ENCODE measurements around the gene MAGI1. TPM values are rescaled to one million over a fixed set of nuclear protein-coding genes. Genes with fewer than 3 reads are reported as not detected.

Gene MAGI1
- total RNA-seq, 1 donor from 2014 or later = not detected

DNA sequence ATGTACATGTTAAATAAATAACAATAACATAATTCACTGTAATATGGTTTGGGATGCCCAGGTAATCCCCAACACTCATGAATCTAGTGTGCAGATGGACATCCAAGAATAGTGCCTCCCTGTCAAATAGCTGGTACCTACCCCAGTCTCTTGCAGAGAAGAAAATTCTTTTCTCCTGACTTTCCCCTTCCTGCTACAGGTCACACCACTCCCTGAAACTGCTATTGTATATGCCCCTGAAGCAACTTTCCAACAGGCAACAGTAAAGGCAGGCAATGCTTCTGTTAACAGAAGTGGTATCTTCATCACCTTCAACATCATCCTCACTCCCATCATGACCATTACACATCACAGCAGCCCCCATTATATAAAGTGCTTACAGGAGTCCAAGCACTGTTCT, 431.6 kb downstream of the MAGI1 start:
- H3K4me3 Mint-ChIP-seq = no peak overlapping the region
- no peaks in the 10 kb centered on the region for H3K4me1 Mint-ChIP-seq
- H3K27me3 Mint-ChIP-seq = no peaks in the 10 kb centered on the region
- TF ChIP-seq, protein P1, sequence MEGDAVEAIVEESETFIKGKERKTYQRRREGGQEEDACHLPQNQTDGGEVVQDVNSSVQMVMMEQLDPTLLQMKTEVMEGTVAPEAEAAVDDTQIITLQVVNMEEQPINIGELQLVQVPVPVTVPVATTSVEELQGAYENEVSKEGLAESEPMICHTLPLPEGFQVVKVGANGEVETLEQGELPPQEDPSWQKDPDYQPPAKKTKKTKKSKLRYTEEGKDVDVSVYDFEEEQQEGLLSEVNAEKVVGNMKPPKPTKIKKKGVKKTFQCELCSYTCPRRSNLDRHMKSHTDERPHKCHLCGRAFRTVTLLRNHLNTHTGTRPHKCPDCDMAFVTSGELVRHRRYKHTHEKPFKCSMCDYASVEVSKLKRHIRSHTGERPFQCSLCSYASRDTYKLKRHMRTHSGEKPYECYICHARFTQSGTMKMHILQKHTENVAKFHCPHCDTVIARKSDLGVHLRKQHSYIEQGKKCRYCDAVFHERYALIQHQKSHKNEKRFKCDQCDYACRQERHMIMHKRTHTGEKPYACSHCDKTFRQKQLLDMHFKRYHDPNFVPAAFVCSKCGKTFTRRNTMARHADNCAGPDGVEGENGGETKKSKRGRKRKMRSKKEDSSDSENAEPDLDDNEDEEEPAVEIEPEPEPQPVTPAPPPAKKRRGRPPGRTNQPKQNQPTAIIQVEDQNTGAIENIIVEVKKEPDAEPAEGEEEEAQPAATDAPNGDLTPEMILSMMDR (IDR thresholded peaks at IDR 0.05) = no peak
- H3K27ac Mint-ChIP-seq = no peak overlapping the region
- ATAC-seq (ENCODE audit: low read depth) (no peak), DNase-seq (no peak)
- no peaks in the 10 kb centered on the region for H3K36me3 Mint-ChIP-seq (ENCODE audit: low read depth)
- POLR2A ChIA-PET = no interaction called here
- CTCF ChIA-PET = no interaction called here
- no peaks in the 10 kb centered on the region for H3K9me3 Mint-ChIP-seq
- intact Hi-C loops (cut with micrococcal nuclease) = no loop called here

DNA sequence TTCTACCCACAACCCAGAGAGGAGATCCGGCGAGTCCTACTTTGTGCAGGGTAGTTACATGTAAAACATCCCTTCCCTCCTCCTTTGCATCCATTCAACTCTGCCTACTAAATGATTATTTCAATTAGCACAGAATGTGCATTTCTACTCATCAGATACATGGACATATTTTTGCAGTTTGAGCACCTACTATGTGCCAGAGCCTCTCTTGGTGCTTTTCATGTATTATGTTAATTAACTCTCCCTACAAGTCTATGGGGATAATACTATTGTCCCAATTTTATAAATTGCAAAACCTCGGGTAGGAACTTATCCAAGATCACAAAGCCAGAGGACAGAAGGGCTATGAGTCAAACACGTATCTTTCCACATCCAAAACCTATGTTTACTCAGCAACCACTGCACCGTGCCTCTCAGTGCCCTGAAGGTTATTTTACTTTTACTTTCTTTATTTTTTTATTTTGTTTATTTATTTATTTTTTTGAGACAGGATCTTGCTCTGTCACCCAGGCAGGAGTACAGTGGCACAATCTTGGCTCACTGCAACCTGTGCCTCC, 432.8 kb downstream of the MAGI1 start:
- TF ChIP-seq, protein P1 (IDR thresholded peaks at IDR 0.05) = no peak
- intact Hi-C loops (cut with micrococcal nuclease) = no loop called here
- no peak for ATAC-seq (ENCODE audit: low read depth)

DNA sequence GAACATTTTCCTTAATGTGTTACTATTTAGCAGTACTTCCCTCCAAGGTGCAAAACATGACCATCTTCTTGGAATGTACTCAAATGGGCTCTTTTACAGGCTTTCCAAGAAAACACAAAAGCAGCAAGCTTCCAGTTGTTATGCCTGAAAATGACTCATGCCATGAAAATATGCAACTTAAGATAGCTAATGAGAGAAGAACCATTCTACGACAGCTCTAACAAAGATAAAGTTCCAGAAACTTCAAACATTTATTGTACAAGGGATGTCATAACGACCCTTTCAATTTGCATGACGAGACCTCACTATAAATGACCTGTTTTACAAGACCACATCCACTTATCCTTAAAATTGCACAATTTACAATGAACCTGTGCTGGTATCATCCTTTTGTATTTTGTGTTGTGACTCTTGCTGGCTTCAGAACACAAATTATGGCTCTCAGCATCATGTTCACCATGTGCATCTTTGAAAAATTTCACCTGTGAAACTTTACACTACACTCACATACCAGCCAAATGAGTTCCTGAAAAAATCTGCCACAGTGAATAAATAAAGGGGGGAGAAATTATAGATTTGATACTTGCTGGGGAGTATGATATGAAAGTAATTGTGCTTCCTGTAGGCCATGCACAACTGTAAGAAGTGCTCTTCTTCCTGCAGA, 433.7 kb downstream of the MAGI1 start:
- ATAC-seq (ENCODE audit: low read depth) = no peak
- intact Hi-C loops (cut with micrococcal nuclease) = no loop called here
- POLR2A ChIA-PET = no interaction called here
- CTCF ChIA-PET = no interaction called here
- TF ChIP-seq, protein P1 (IDR thresholded peaks at IDR 0.05) = no peak
- H3K36me3 Mint-ChIP-seq (ENCODE audit: low read depth) = no peaks in the 10 kb centered on the region
- no peak overlapping the region for H3K27ac Mint-ChIP-seq
- H3K4me1 Mint-ChIP-seq = no peaks in the 10 kb centered on the region
- H3K9me3 Mint-ChIP-seq = no peaks in the 10 kb centered on the region
- no peak for DNase-seq
- no peaks in the 10 kb centered on the region for H3K27me3 Mint-ChIP-seq
- no peak overlapping the region for H3K4me3 Mint-ChIP-seq

More for the DNA sequence above, 432.8 kb downstream of the MAGI1 start:
- POLR2A ChIA-PET = no interaction called here
- H3K9me3 Mint-ChIP-seq = no peaks in the 10 kb centered on the region
- CTCF ChIA-PET = no interaction called here
- H3K4me3 Mint-ChIP-seq = no peak overlapping the region
- no peaks in the 10 kb centered on the region for H3K4me1 Mint-ChIP-seq
- H3K27ac Mint-ChIP-seq = no peak overlapping the region
- no peaks in the 10 kb centered on the region for H3K36me3 Mint-ChIP-seq (ENCODE audit: low read depth)
- DNase-seq = no peak
- H3K27me3 Mint-ChIP-seq = no peaks in the 10 kb centered on the region

DNA sequence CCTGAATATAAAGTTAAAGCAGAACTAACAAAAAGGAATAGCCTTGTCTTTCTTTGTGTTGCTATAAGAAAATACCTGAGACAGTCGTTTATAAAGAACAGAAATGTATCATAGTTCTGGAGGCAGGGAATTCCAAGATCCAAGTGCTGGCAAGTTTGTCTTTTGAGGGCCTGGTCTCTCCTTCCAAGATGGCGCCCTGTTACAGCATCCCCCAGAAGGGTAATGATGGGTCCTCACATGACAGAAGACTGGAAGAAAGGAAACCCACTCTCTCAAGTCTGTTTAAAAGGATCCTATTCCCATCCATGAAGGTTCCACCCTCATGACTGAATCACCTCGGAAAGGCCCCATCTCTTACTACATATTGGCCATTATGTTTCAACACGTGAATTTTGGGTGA, 435.1 kb downstream of the MAGI1 start:
- POLR2A ChIA-PET = no interaction called here

DNA sequence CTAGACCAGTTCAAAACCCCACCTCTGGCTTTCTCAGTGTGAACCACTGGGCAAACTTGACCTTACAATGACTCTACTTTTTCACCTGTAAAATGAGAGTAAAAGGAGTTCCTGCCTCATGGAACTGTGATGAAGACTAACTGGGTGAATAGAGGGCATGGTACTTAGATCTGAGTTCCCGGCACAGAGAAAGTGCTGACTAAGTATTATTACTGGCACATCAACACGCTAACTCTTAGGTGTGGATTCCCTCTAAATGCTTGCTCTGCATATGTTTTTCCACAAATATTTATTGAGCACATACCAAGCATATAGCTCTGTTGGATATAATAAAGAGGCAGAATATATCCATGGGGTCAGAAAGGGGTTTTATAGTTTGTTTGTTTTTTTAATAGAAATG, 437.8 kb downstream of the MAGI1 start:
- H3K4me1 Mint-ChIP-seq = no peaks in the 10 kb centered on the region
- ChIA-PET CTCF (no interaction called here), POLR2A (no interaction called here)
- no peaks in the 10 kb centered on the region for H3K9me3 Mint-ChIP-seq
- H3K36me3 Mint-ChIP-seq (ENCODE audit: low read depth) = no peaks in the 10 kb centered on the region
- no peak for ATAC-seq (ENCODE audit: low read depth)
- H3K27ac Mint-ChIP-seq = no peak overlapping the region
- H3K27me3 Mint-ChIP-seq = peaks cover 18% of the 10 kb centered on the region
- no peak for DNase-seq
- intact Hi-C loops (cut with micrococcal nuclease) = no loop called here
- TF ChIP-seq, protein P1 (IDR thresholded peaks at IDR 0.05) = no peak
- no peak overlapping the region for H3K4me3 Mint-ChIP-seq

More for the DNA sequence above, 435.1 kb downstream of the MAGI1 start:
- Mint-ChIP-seq H3K27me3 (peaks cover 8% of the 10 kb centered on the region), H3K36me3 (ENCODE audit: low read depth) (no peaks in the 10 kb centered on the region), H3K27ac (no peak overlapping the region), H3K4me1 (no peaks in the 10 kb centered on the region), H3K9me3 (no peaks in the 10 kb centered on the region), H3K4me3 (no peak overlapping the region)
- ATAC-seq (ENCODE audit: low read depth) (no peak), DNase-seq (no peak)
- CTCF ChIA-PET = no interaction called here
- TF ChIP-seq, protein P1 (IDR thresholded peaks at IDR 0.05) = no peak
- intact Hi-C loops (cut with micrococcal nuclease) = no loop called here

Measured in activated B cell treated with CpG ODN at 0.5 μM for 24 hours (primary cell).